Endothelial cell of umbilical vein (primary cell): Measurements from ENCODE around the gene FUBP3. TPM values are rescaled to one million over a fixed set of nuclear protein-coding genes. Genes with fewer than 3 reads are reported as not detected.

Experiments
- BruUV-seq: library from RNA; stranded (reverse); fragments of 400-500 nt; replicated peaks from 2 replicates; lab custom pipeline; 2021; lab: Mats Ljungman, UMichigan
- CTCF ChIA-PET: fragments of 300-600, 350-600 bp; sonication (Branson Sonifier 250); formaldehyde crosslinking; loops from one replicate; lab custom pipeline; 2021; ENCODE audit warnings: antibody characterized with exemption, inconsistent platforms; lab: Charles Lee
- POLR2A ChIA-PET: fragments of 300-600, 350-600 bp; sonication (Branson Sonifier 250); formaldehyde crosslinking; loops from one replicate; lab custom pipeline; 2021; ENCODE audit warnings: antibody characterized with exemption, inconsistent platforms; lab: Charles Lee
- DNase-seq: peaks from one replicate; pipeline ENCODE4 v3.0.0-alpha.2; 2011; ENCODE audit warnings: low read depth, low spot score
- FAIRE-seq: peaks from 2 replicates; lab custom pipeline; 2011; peaks lifted over from hg19 to GRCh38; lab: Jason Lieb, UNC
- H2AFZ ChIP-seq: 2 replicates; pipeline ENCODE4 v1.6.0; 2012; ENCODE audit warnings: low read depth, low read length, control low read depth, inconsistent platforms
- H3K27ac ChIP-seq: 2 replicates; pipeline ENCODE4 v1.5.1; 2011; ENCODE audit warnings: low read depth, mild to moderate bottlenecking, control low read depth, low read length, moderate library complexity; ENCODE audit not compliant: insufficient read depth
- H3K27me3 ChIP-seq, 2 experiments: 2 replicates each; pipeline versions ENCODE4 v1.6.0 to v1.6.1; 2011; ENCODE audit warnings: low read length in 2 of 2, mixed read lengths in 1 of 2; ENCODE audit not compliant: control insufficient read depth in 2 of 2, insufficient read depth in 2 of 2
- H3K36me3 ChIP-seq, 2 experiments: 2 replicates in 1 of 2; 3 replicates in 1 of 2; pipeline ENCODE4 v1.5.1; 2011; ENCODE audit warnings: low read length in 2 of 2, mild to moderate bottlenecking in 1 of 2, moderate library complexity in 1 of 2; ENCODE audit not compliant: control insufficient read depth in 2 of 2, insufficient read depth in 2 of 2; ENCODE audit errors: extremely low read depth in 1 of 2
- H3K4me1 ChIP-seq: 3 replicates; pipeline ENCODE4 v1.5.1; 2011; ENCODE audit warnings: mild to moderate bottlenecking, low read length; ENCODE audit not compliant: control insufficient read depth, insufficient read depth; ENCODE audit errors: extremely low read depth
- H3K4me2 ChIP-seq: 2 replicates; pipeline ENCODE4 v1.6.1; 2011; ENCODE audit warnings: low read length, control low read depth, mixed read lengths; ENCODE audit not compliant: insufficient read depth
- H3K4me3 ChIP-seq, 3 experiments: fragments of 200-600 bp in 1 of 3; sonication (generic), shearing (Covaris generic) in 1 of 3; replicated peaks in 1 of 3; 2 replicates each; pipeline ENCODE4 v1.5.1; 2011 to 2016; ENCODE audit warnings: control low read depth in 3 of 3, low read length in 3 of 3, mild to moderate bottlenecking in 2 of 3, inconsistent platforms in 1 of 3, low read depth in 1 of 3, moderate library complexity in 1 of 3; ENCODE audit not compliant: insufficient read depth in 1 of 3
- H3K79me2 ChIP-seq: 2 replicates; pipeline ENCODE4 v1.6.0; 2012; ENCODE audit warnings: low read length, inconsistent platforms; ENCODE audit not compliant: control insufficient read depth, insufficient read depth
- H3K9ac ChIP-seq: replicated peaks from 2 replicates; pipeline ENCODE3; 2011; ENCODE audit warnings: low read length, control low read depth; ENCODE audit not compliant: insufficient read depth; ENCODE audit errors: extremely low read depth
- H3K9me1 ChIP-seq: replicated peaks from 3 replicates; pipeline ENCODE4 v1.6.0; 2011; ENCODE audit warnings: mild to moderate bottlenecking, low read length; ENCODE audit not compliant: control insufficient read depth, insufficient read depth; ENCODE audit errors: extremely low read depth
- H3K9me3 ChIP-seq: replicated peaks from 2 replicates; pipeline ENCODE4 v1.5.1; 2012; ENCODE audit warnings: low read length, inconsistent platforms; ENCODE audit not compliant: control insufficient read depth, insufficient read depth
- H4K20me1 ChIP-seq: replicated peaks from 2 replicates; pipeline ENCODE3; 2011; ENCODE audit warnings: mild to moderate bottlenecking, low read length; ENCODE audit not compliant: control insufficient read depth, insufficient read depth; ENCODE audit errors: extremely low read depth
- EZH2 ChIP-seq: IDR thresholded peaks from 2 replicates; pipeline ENCODE4 v1.6.1; 2012; ENCODE audit warnings: borderline replicate concordance, low read depth, mild to moderate bottlenecking, moderate library complexity, low read length, inconsistent platforms; ENCODE audit not compliant: severe bottlenecking
- FOS ChIP-seq: IDR thresholded peaks from 2 replicates; pipeline ENCODE4 v1.6.1; 2011; ENCODE audit warnings: mild to moderate bottlenecking, low read length, moderate library complexity, borderline replicate concordance; ENCODE audit not compliant: insufficient read depth
- GATA2 ChIP-seq: IDR thresholded peaks from 2 replicates; pipeline ENCODE4 v1.7.0; 2011; ENCODE audit warnings: low read depth, mild to moderate bottlenecking, moderate library complexity, mixed read lengths, low read length; ENCODE audit not compliant: insufficient read length, insufficient read depth
- JUN ChIP-seq: IDR thresholded peaks from 2 replicates; pipeline ENCODE4 v1.6.1; 2011; ENCODE audit warnings: borderline replicate concordance, low read depth; ENCODE audit not compliant: insufficient read length, insufficient read depth
- MYC ChIP-seq: IDR thresholded peaks from one replicate; pipeline ENCODE4 v1.6.1; 2011; ENCODE audit warnings: mild to moderate bottlenecking, low read depth, low read length
- POLR2A ChIP-seq: IDR thresholded peaks from 2 replicates; pipeline ENCODE4 v1.6.1; 2012; ENCODE audit warnings: low read depth, mild to moderate bottlenecking, control low read depth, low read length
- POLR2AphosphoS5 ChIP-seq: IDR thresholded peaks from 2 replicates; pipeline ENCODE4 v1.6.1; 2012; ENCODE audit warnings: low read depth, mild to moderate bottlenecking, control low read depth, low read length, moderate library complexity; ENCODE audit not compliant: insufficient read depth
- dilution Hi-C: fragments of 300-500 bp; cut with MboI; formaldehyde crosslinking; loops from one replicate; pipeline ENCODE4 v1.15.0; 2019; ENCODE audit warnings: low sequenced_read_pairs; ENCODE audit not compliant: extremely low pct_ligation_motif_present
- intact Hi-C: fragments of 100-400 bp; cut with micrococcal nuclease; formaldehyde crosslinking; loops from one replicate; pipeline ENCODE4 v1.10.0; 2022
- polyA plus RNA-seq, 4 experiments: library from polyadenylated mRNA; depleted of rRNA in 3 of 4; stranded (reverse) in 3 of 4; unstranded in 1 of 4; fragments of >200 nt; gene quantifications; 2 replicates each; pipeline versions ENCODE4 v1.2.1 to v1.2.3, GENCODE V29; 2011 to 2012; ENCODE audit warnings: missing spikeins in 1 of 4
- total RNA-seq: library from RNA; stranded (reverse); gene quantifications from 2 replicates; pipeline ENCODE4 v1.2.3, GENCODE V29; 2021
- TF ChIP-seq, protein P1 (sequence below), 2 donors: IDR thresholded peaks; 1 replicate in 1 of 2; 2 replicates in 1 of 2; pipeline ENCODE4 v1.5.1; 2011; ENCODE audit warnings: low read length in 2 of 2, mild to moderate bottlenecking in 2 of 2, moderate library complexity in 2 of 2, control low read depth in 1 of 2, inconsistent platforms in 1 of 2, low read depth in 1 of 2; ENCODE audit not compliant: insufficient read depth in 1 of 2; ENCODE audit errors: extremely low read depth in 1 of 2
- TF ChIP-seq, protein P2 (sequence below): IDR thresholded peaks from 2 replicates; pipeline ENCODE4 v1.6.1; 2011; ENCODE audit not compliant: insufficient read depth, insufficient read length

Gene FUBP3
- total and polyA plus RNA-seq, 2 donors (not counting 3 experiments of a cell fraction or from before 2014, with no cell fraction given) = 19.4 to 50.9 TPM

DNA sequence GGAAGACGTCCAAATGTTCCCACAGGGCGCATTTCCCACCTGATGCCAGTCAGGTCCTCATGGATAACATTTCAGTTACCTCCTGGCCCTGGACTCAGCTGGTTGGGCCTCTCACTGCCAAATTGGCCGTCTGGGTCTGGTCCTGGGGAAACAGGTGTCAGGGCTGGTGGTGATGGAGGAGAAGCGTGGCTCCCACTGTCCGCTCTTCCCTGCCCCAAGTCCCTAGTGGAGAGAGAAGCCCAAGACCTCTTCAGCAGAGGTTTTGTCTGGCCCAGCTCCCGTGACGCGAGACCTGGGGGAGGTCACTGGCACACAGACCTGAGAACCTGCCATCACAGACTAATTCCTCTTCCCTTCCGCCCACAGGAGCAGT lies 57.3 kb downstream of the FUBP3 start:
- TF ChIP-seq, protein P1, sequence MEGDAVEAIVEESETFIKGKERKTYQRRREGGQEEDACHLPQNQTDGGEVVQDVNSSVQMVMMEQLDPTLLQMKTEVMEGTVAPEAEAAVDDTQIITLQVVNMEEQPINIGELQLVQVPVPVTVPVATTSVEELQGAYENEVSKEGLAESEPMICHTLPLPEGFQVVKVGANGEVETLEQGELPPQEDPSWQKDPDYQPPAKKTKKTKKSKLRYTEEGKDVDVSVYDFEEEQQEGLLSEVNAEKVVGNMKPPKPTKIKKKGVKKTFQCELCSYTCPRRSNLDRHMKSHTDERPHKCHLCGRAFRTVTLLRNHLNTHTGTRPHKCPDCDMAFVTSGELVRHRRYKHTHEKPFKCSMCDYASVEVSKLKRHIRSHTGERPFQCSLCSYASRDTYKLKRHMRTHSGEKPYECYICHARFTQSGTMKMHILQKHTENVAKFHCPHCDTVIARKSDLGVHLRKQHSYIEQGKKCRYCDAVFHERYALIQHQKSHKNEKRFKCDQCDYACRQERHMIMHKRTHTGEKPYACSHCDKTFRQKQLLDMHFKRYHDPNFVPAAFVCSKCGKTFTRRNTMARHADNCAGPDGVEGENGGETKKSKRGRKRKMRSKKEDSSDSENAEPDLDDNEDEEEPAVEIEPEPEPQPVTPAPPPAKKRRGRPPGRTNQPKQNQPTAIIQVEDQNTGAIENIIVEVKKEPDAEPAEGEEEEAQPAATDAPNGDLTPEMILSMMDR (IDR thresholded peaks at IDR 0.05; ENCODE audit: extremely low read depth in 1 of 2, insufficient read depth in 1 of 2, low read depth in 1 of 2, low read length in 2 of 2) = no peak
- TF ChIP-seq EZH2 (no peak), POLR2AphosphoS5 (no peak), MYC (no peak), FOS (no peak), JUN (no peak), POLR2A (no peak), GATA2 (no peak)
- TF ChIP-seq, protein P2, sequence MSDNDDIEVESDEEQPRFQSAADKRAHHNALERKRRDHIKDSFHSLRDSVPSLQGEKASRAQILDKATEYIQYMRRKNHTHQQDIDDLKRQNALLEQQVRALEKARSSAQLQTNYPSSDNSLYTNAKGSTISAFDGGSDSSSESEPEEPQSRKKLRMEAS = no peak
- H3K27me3 ChIP-seq = no peaks in the 10 kb centered on the region
- no peaks in the 10 kb centered on the region for H3K4me1 ChIP-seq
- no peak overlapping the region for H2AFZ ChIP-seq
- ChIA-PET POLR2A (no interaction called here), CTCF (interaction anchor here (1.4 kb wide), 1 partner anchor 72 kb away, joined by 3 read pairs; no protein-coding TSS in a partner anchor)
- intact Hi-C loops = no loop called here
- no peak overlapping the region for H3K4me3 ChIP-seq
- H3K36me3 ChIP-seq = peaks cover 3 to 44% of the 10 kb centered on the region in 2 experiments
- dilution Hi-C loops = no loop called here
- H3K27ac ChIP-seq = no peak overlapping the region
- DNase-seq (no peak), FAIRE-seq (no peak)
- H3K9ac ChIP-seq = no peak overlapping the region
- no peaks in the 10 kb centered on the region for H3K79me2 ChIP-seq
- no TSS peak for BruUV-seq
- no peaks in the 10 kb centered on the region for H4K20me1 ChIP-seq
- no peaks in the 10 kb centered on the region for H3K9me1 ChIP-seq
- H3K4me2 ChIP-seq = no peak overlapping the region
- no peaks in the 10 kb centered on the region for H3K9me3 ChIP-seq
